OCI-LY1 (cell line): ENCODE measurements around the gene SORCS3.

Experiments
- EZH2 ChIP-seq: fragments of 200-600 bp; sonication (generic), shearing (Covaris generic); IDR thresholded peaks from 2 replicates; pipeline ENCODE4 v1.8.0; 2017; ENCODE audit warnings: borderline replicate concordance, mixed run types, mild to moderate bottlenecking, antibody characterized with exemption, low read length, moderate library complexity, mixed read lengths
- TF ChIP-seq, protein P1 (sequence below): fragments of 200-600 bp; sonication (generic), shearing (Covaris generic); IDR thresholded peaks from 2 replicates; pipeline ENCODE4 v1.5.1; 2017; ENCODE audit warnings: mild to moderate bottlenecking, antibody characterized with exemption, low read length, moderate library complexity, mixed read lengths

DNA sequence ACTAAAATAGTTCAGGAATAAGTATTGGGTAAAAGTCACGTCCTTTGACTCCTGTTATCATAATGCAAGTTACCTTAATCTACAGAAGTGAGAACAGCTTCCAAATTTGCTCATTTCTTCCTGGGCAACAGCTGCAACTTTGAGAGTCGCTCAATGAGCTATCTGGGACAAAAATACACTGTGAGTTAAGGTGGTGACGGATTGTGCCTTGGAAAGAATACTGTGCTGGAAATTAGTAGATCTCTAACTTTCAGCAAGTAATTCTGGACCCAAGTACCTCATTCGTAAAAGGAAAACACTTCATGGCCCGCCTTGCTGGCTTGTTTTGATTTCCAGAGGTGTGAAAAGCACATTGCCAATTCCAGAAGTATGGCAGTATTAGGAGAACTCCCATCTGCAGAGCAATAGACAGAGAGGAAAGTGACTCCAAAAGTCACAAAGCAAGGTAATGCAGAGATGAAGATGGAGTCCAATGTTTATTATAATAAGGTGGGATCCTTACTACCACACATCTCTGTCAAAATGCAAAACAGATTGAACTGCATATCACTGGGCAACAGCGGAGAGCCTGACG, 626.0 kb downstream of the SORCS3 start:
- TF ChIP-seq, protein P1, sequence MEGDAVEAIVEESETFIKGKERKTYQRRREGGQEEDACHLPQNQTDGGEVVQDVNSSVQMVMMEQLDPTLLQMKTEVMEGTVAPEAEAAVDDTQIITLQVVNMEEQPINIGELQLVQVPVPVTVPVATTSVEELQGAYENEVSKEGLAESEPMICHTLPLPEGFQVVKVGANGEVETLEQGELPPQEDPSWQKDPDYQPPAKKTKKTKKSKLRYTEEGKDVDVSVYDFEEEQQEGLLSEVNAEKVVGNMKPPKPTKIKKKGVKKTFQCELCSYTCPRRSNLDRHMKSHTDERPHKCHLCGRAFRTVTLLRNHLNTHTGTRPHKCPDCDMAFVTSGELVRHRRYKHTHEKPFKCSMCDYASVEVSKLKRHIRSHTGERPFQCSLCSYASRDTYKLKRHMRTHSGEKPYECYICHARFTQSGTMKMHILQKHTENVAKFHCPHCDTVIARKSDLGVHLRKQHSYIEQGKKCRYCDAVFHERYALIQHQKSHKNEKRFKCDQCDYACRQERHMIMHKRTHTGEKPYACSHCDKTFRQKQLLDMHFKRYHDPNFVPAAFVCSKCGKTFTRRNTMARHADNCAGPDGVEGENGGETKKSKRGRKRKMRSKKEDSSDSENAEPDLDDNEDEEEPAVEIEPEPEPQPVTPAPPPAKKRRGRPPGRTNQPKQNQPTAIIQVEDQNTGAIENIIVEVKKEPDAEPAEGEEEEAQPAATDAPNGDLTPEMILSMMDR: no peak
- TF ChIP-seq EZH2: no peak
